Dedifferentiated amniotic fluid mesenchymal stem cell (primary cell): ENCODE results near the gene MXD1.
"Not testable (repeated sequence)": the region's sequence is repeated elsewhere in the genome, so short reads cannot be mapped to it uniquely, and the experiment has no call there.

Experiments
- DNase-seq: peaks from one replicate; pipeline ENCODE4 v3.0.0-alpha.2; 2016; ENCODE audit errors: extremely low spot score

Gene MXD1

GRCh38 chr2:69933254-69933828, 18.4 kb downstream of the MXD1 start:
- DNase-seq, result no peak

GRCh38 chr2:69933839-69934613, 19.1 kb downstream of the MXD1 start:
- DNase-seq, result peak; percentile 84

- DNase-seq, result no peak
Measured at GRCh38 chr2:69934614-69934908, 19.7 kb downstream of the MXD1 start.

- no peak for DNase-seq
Measured at GRCh38 chr2:69935011-69935410, 20.1 kb downstream of the MXD1 start.

- no peak for DNase-seq
Measured at GRCh38 chr2:69936906-69937305, 22.0 kb downstream of the MXD1 start.

- DNase-seq, result no peak
Measured at GRCh38 chr2:69937968-69938367, 23.1 kb downstream of the MXD1 start.

GRCh38 chr2:69939722-69940121, 24.8 kb downstream of the MXD1 start:
- DNase-seq, result no peak

- no peak for DNase-seq
Measured at GRCh38 chr2:69940691-69941090, 25.8 kb downstream of the MXD1 start.

GRCh38 chr2:69943000-69943842, 28.3 kb downstream of the MXD1 start:
- DNase-seq, result no peak

GRCh38 chr2:69943843-69944525, 29.1 kb downstream of the MXD1 start:
- no peak for DNase-seq

- no peak for DNase-seq
Measured at GRCh38 chr2:69944756-69945155, 29.8 kb downstream of the MXD1 start.

GRCh38 chr2:69945441-69945840, 30.5 kb downstream of the MXD1 start:
- DNase-seq, result no peak

- no peak for DNase-seq
Measured at GRCh38 chr2:69945941-69946340, 31.0 kb downstream of the MXD1 start.

- DNase-seq, result no peak
Measured at GRCh38 chr2:69946351-69947324, 31.7 kb downstream of the MXD1 start.

- no peak for DNase-seq
Measured at GRCh38 chr2:69947325-69947931, 32.5 kb downstream of the MXD1 start.

- DNase-seq, result no peak
Measured at GRCh38 chr2:69948032-69948962, 33.4 kb downstream of the MXD1 start.

- no peak for DNase-seq
Measured at GRCh38 chr2:69948963-69949645, 34.2 kb downstream of the MXD1 start.

GRCh38 chr2:69950241-69950640, 35.3 kb downstream of the MXD1 start:
- DNase-seq, result no peak

GRCh38 chr2:69950671-69951070, 35.8 kb downstream of the MXD1 start:
- DNase-seq, result not testable (repeated sequence)
